Tibial artery (tissue), 4 donors: ENCODE measurements around the gene HHATL.

Experiments
- DNase-seq, 2 donors: peaks; one replicate each; pipeline ENCODE4 v3.0.0-alpha.2; 2019
- H3K27ac ChIP-seq, 2 donors: fragments of 200-600 bp; sonication (generic) in 1 of 2; 1 replicate in 1 of 2; 2 replicates in 1 of 2; pipeline ENCODE4 v1.5.1; 2018 to 2019; ENCODE audit warnings: mild to moderate bottlenecking in 1 of 2
- H3K27me3 ChIP-seq, 2 donors: fragments of 200-600 bp; sonication (generic) in 1 of 2; one replicate each; pipeline versions ENCODE4 v1.5.1 to v1.6.0; 2016 to 2019
- H3K36me3 ChIP-seq, 3 donors: fragments of 200-600 bp; sonication (generic) in 2 of 3; one replicate each; pipeline ENCODE4 v1.5.1; 2016 to 2019; ENCODE audit warnings: mild to moderate bottlenecking in 2 of 3
- H3K4me1 ChIP-seq, 4 donors: fragments of 200-600 bp; sonication (generic) in 2 of 4; 1 replicate in 3 of 4; 2 replicates in 1 of 4; pipeline ENCODE4 v1.5.1; 2016 to 2019
- H3K4me3 ChIP-seq, 2 donors: fragments of 200-600 bp; sonication (generic) in 1 of 2; 1 replicate in 1 of 2; 2 replicates in 1 of 2; pipeline ENCODE4 v1.5.1; 2018 to 2019; ENCODE audit warnings: mild to moderate bottlenecking in 2 of 2
- H3K9me3 ChIP-seq, 3 donors: fragments of 200-600 bp; sonication (generic) in 1 of 3; one replicate each; pipeline ENCODE4 v1.5.1; 2016 to 2019
- intact Hi-C: fragments of 100-400 bp; cut with DNase I; formaldehyde crosslinking; loops from one replicate; pipeline ENCODE4 v1.15.0; 2023; ENCODE audit warnings: low total_unique reads
- TF ChIP-seq, protein P1 (sequence below), 2 experiments: fragments of 200-600 bp in 1 of 2; fragments of 450-650 bp in 1 of 2; IDR thresholded peaks; one replicate each; pipeline ENCODE4 v1.5.1; 2017 to 2019; ENCODE audit warnings: antibody characterized with exemption in 2 of 2, mild to moderate bottlenecking in 1 of 2, moderate library complexity in 1 of 2

Gene HHATL

DNA sequence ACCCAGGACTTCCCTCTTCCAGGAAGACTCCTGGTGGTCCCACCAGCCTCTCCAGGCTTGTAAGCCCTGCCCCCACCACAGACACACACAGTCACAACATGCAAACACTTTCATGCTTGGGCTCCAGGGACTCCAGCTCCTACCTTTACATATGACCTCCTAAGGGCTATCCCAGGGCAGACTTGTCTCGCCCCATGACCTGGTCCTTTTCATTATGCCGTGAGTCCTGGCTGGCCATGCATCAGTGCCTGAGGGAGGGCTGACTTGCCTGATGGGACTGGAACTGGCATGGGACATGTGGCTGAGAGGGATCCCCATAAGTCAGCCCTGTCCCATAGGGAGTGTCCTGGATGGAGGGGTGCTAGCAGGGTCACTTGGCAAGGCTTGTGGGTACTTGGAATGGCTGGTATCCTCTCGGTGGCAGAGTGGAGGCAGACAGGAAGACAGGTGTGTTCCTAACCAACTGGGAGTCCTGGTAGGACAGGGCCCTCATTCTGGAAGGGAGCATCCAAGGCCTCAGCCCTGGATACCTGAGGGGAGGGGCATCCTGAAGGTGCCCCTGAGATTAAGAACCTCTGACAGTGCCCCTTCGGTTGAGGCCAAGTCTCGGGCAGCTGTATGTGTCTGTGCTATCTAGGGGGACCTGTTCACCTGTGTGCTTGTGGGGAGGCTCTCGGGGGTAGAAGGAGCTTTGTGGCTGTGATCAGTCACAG is 540 bp upstream of the HHATL start:
- H3K4me1 ChIP-seq = peaks cover 0 to 16% (median 15%) of the 10 kb centered on the region in 4 donors
- no peak overlapping the region for H3K4me3 ChIP-seq
- no peaks in the 10 kb centered on the region for H3K9me3 ChIP-seq
- H3K27me3 ChIP-seq = no peaks in the 10 kb centered on the region
- H3K27ac ChIP-seq = no peak overlapping the region
- intact Hi-C loops = no loop called here
- peak; percentile 14 to 54 for DNase-seq
- no peaks in the 10 kb centered on the region for H3K36me3 ChIP-seq
- TF ChIP-seq, protein P1, sequence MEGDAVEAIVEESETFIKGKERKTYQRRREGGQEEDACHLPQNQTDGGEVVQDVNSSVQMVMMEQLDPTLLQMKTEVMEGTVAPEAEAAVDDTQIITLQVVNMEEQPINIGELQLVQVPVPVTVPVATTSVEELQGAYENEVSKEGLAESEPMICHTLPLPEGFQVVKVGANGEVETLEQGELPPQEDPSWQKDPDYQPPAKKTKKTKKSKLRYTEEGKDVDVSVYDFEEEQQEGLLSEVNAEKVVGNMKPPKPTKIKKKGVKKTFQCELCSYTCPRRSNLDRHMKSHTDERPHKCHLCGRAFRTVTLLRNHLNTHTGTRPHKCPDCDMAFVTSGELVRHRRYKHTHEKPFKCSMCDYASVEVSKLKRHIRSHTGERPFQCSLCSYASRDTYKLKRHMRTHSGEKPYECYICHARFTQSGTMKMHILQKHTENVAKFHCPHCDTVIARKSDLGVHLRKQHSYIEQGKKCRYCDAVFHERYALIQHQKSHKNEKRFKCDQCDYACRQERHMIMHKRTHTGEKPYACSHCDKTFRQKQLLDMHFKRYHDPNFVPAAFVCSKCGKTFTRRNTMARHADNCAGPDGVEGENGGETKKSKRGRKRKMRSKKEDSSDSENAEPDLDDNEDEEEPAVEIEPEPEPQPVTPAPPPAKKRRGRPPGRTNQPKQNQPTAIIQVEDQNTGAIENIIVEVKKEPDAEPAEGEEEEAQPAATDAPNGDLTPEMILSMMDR (IDR thresholded peaks at IDR 0.05) = no peak

DNA sequence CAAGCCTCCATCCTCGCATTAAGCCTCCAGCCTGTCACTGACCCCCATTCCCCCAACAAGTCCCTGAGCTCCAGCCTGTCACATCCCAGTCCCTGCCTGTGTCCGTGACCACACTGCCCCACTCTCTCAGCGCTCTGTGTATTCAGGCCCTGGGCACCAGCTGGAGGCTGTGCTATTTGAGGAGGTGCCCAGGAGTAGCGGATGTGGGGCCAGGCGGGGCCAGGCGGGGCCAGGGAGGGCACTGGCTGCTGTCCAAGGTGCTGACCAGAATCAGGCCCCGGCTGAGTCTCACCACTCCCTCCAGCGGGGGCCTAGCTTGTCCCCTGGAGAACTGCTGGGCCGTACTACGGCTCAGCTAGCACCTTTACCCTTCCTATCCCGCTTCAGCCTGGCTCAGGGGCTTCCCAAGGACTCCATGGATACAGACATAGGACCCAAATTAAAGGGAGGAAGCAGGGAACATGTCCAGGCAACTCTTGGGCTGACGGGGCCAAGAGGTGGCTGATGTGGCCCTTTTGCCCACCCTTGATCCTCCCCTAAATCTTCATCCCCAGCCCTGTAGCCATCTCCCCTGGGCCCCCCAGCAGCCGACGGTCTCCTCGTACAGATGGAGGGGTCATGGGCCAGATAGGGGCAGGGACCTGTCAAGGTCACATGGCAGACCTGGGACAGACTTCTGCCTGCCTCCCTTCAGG is 1.1 kb downstream of the HHATL start:
- H3K36me3 ChIP-seq = no peaks in the 10 kb centered on the region
- peaks cover 0 to 16% (median 15%) of the 10 kb centered on the region in 4 donors for H3K4me1 ChIP-seq
- peaks cover 0 to 4% of the 10 kb centered on the region in 2 donors for H3K27me3 ChIP-seq
- TF ChIP-seq, protein P1 (IDR thresholded peaks at IDR 0.05) = no peak
- H3K4me3 ChIP-seq = no peak overlapping the region
- DNase-seq = peak; percentile 35 to 71
- intact Hi-C loops = no loop called here
- H3K9me3 ChIP-seq = no peaks in the 10 kb centered on the region
- no peak overlapping the region for H3K27ac ChIP-seq

DNA sequence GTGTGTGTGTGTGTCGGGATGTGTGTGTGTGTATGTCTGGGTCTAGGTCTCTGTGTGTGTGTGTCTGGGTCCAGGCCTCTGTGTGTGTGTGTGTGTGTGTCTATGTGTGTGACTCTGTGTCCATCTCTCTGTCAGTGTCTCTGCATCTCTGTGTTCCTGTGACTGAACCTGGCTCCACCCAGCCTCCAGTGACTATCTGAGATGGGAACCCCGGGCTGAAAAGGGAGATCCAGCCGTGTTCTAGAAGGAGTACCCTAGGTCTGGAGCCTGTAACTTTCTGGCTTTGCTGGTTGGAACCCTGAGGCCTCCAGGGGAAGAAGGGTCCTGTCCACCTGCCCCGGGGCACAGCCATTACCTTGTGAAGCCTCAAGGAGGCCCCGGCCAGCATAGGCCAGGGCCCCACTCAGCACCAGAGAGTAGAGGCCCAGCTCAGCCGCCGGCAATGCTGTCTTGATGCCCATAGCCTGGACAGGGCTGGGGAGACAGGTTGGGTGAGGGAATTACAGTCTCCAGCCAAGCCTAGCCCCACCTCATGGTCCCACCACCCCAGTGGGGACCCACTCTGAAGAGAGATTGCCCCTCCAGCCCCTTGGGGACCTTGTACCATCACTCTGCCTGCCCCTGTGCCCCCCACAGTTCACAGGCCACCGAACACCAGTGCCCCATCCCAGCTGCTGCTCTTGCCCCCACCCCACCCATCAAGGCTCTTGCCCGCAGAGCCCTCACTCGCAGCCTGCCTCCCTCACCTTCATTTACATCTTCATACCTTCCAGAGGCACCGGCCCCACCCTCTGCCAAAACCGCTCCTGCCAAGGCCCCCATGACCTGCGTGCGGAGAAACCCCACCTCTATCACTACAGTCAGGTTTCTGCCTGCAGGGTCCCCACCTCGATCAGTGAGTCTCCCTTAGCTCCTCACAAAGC is 2.0 kb downstream of the HHATL start:
- peak; percentile 16 to 55 for DNase-seq
- intact Hi-C loops = no loop called here
- Histone ChIP-seq H3K4me3 (no peak overlapping the region), H3K27ac (no peak overlapping the region), H3K27me3 (peaks cover 0 to 4% of the 10 kb centered on the region in 2 donors), H3K9me3 (no peaks in the 10 kb centered on the region), H3K36me3 (no peaks in the 10 kb centered on the region), H3K4me1 (peaks cover 0 to 16% (median 15%) of the 10 kb centered on the region in 4 donors)
- TF ChIP-seq, protein P1 (IDR thresholded peaks at IDR 0.05) = no peak

DNA sequence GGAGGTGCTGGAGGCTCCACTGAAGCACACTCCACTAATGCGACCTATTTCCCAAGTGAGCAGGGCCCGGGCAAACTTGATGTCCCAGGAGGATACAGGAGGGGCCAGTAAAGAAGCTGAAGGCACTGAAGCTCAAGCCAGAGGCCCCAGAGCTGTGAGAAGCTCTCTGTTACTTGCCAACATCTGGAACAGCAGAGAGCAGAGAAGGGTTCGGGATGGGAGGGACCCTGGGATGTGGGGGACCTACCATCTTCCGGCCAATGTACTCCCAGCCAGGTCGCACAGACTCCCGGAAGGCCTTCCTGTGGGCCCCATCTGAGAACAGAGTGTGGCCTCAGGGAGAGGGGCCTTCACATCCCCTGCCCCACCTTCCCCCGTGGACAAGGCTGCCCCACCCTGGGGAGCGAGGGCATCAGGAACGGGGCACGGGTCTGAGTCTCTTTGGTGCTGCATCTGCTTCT is 3.1 kb downstream of the HHATL start:
- peak; percentile 9 to 62 for DNase-seq
- TF ChIP-seq, protein P1 (IDR thresholded peaks at IDR 0.05) = no peak
- intact Hi-C loops = loop anchor here (10.0 kb wide), 1 partner anchor 405 kb away; the partner anchor contains the start of gene POMGNT2

DNA sequence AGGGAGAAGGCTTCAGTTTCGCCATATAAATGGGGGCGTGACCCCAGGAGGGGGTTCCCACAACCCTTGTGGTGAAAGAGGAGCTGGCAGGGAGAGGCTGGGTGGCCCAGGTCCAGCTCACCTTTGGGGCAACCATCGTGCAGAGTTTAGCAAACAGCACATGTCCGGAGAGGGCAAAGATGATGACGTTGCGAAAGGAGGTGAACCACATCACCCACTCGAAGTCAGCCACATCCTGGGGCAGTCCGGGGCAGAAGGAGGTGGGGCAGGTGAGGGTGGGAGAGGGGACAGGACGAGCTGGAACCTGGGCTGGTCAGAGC is 3.7 kb downstream of the HHATL start:
- no peaks in the 10 kb centered on the region for H3K36me3 ChIP-seq
- no peak for DNase-seq
- no peak overlapping the region for H3K27ac ChIP-seq
- no peaks in the 10 kb centered on the region for H3K9me3 ChIP-seq
- peaks cover 0 to 4% of the 10 kb centered on the region in 2 donors for H3K27me3 ChIP-seq
- peaks cover 0 to 16% (median 15%) of the 10 kb centered on the region in 4 donors for H3K4me1 ChIP-seq
- H3K4me3 ChIP-seq = no peak overlapping the region
- intact Hi-C loops = loop anchor here (10.0 kb wide), 1 partner anchor 406 kb away; the partner anchor contains the start of gene POMGNT2
- TF ChIP-seq, protein P1 (IDR thresholded peaks at IDR 0.05) = no peak

More for the DNA sequence above, 3.1 kb downstream of the HHATL start:
- Histone ChIP-seq H3K4me3 (no peak overlapping the region), H3K36me3 (no peaks in the 10 kb centered on the region), H3K27ac (no peak overlapping the region), H3K9me3 (no peaks in the 10 kb centered on the region), H3K4me1 (peaks cover 0 to 16% (median 15%) of the 10 kb centered on the region in 4 donors), H3K27me3 (peaks cover 0 to 4% of the 10 kb centered on the region in 2 donors)
